GM12878 (cell line): ENCODE results near the gene DRD1. TPM values are rescaled to one million over a fixed set of nuclear protein-coding genes. Genes with fewer than 3 reads are reported as not detected.

Source experiments
- ATAC-seq: fragments of 200-7000 bp; cut with Tn5 transposase; 3 replicates; pipeline ENCODE4 v1.9.1; 2020; ENCODE audit warnings: mild to moderate bottlenecking, moderate library complexity
- BruUV-seq: library from RNA; stranded (reverse); fragments of 400-500 nt; replicated peaks from 2 replicates; lab custom pipeline; 2021; lab: Mats Ljungman, UMichigan
- CTCF ChIA-PET: fragments of 300-600 bp; sonication (Branson Sonifier 250); formaldehyde crosslinking; extraction: SDS; loops from one replicate; lab custom pipeline; 2021; ENCODE audit warnings: inconsistent platforms; lab: Yijun Ruan, JAX
- POLR2A ChIA-PET: fragments of 350-600 bp; formaldehyde crosslinking; extraction: SDS; loops from one replicate; lab custom pipeline; 2021; ENCODE audit warnings: inconsistent platforms; lab: Charles Lee
- RAD21 ChIA-PET: fragments of 300-600 bp; sonication (Branson Sonifier 250); formaldehyde crosslinking; loops from one replicate; lab custom pipeline; 2023; ENCODE audit warnings: antibody characterized with exemption; ENCODE audit not compliant: unreplicated experiment; lab: Charles Lee
- SMC1A ChIA-PET: fragments of 300-600 bp; sonication (Branson Sonifier 250); formaldehyde crosslinking; loops from one replicate; lab custom pipeline; 2023; ENCODE audit not compliant: unreplicated experiment, uncharacterized antibody; lab: Charles Lee
- DNase-seq: peaks from one replicate; pipeline ENCODE4 v3.0.0-alpha.2; 2011; ENCODE audit warnings: low read depth, low spot score
- FAIRE-seq: peaks from 3 replicates; lab custom pipeline; 2011; peaks lifted over from hg19 to GRCh38; lab: Jason Lieb, UNC
- H2AFZ ChIP-seq: 2 replicates; pipeline ENCODE4 v1.6.0; 2011; ENCODE audit warnings: low read depth, low read length, control low read depth; ENCODE audit not compliant: control insufficient read depth
- H3K27ac ChIP-seq: 2 replicates; pipeline ENCODE4 v1.5.1; 2011; ENCODE audit warnings: control low read depth; ENCODE audit not compliant: control insufficient read depth, insufficient read depth
- H3K27me3 ChIP-seq, 2 experiments: replicated peaks in 1 of 2; 2 replicates each; pipeline versions ENCODE4 v1.6.0 to v1.6.1; 2011; ENCODE audit warnings: low read length in 1 of 2; ENCODE audit not compliant: control insufficient read depth in 2 of 2, insufficient read depth in 2 of 2
- H3K36me3 ChIP-seq, 2 experiments: 2 replicates each; pipeline ENCODE4 v1.5.1; 2011; ENCODE audit warnings: low read length in 1 of 2; ENCODE audit not compliant: control insufficient read depth in 2 of 2, insufficient read depth in 2 of 2
- H3K4me1 ChIP-seq: 2 replicates; pipeline ENCODE4 v1.6.1; 2011; ENCODE audit warnings: mild to moderate bottlenecking, low read length, moderate library complexity, mixed read lengths; ENCODE audit not compliant: control insufficient read depth, insufficient read depth
- H3K4me2 ChIP-seq: 2 replicates; pipeline ENCODE4 v1.6.0; 2011; ENCODE audit warnings: control low read depth; ENCODE audit not compliant: control insufficient read depth, insufficient read depth
- H3K4me3 ChIP-seq: fragments of 200-600 bp; sonication (generic); 2 replicates; pipeline ENCODE4 v1.5.1; 2016
- H3K79me2 ChIP-seq: 2 replicates; pipeline ENCODE4 v1.6.0; 2011; ENCODE audit warnings: low read length; ENCODE audit not compliant: control insufficient read depth, insufficient read depth
- H3K9ac ChIP-seq: 2 replicates; pipeline ENCODE4 v1.8.0; 2011; ENCODE audit warnings: low read length, control low read depth, mixed read lengths; ENCODE audit not compliant: control insufficient read depth, insufficient read depth
- H3K9me3 ChIP-seq: replicated peaks from 3 replicates; pipeline ENCODE4 v1.5.1; 2011; ENCODE audit warnings: mild to moderate bottlenecking, low read length; ENCODE audit not compliant: control insufficient read depth, insufficient read depth
- H4K20me1 ChIP-seq: 2 replicates; pipeline ENCODE4 v1.6.0; 2011; ENCODE audit not compliant: control insufficient read depth, insufficient read depth
- CBX5 ChIP-seq: sonication (generic); IDR thresholded peaks from 2 replicates; pipeline ENCODE4 v1.6.1; 2016; ENCODE audit warnings: low read depth, moderate library complexity, mild to moderate bottlenecking, inconsistent platforms
- CHD1 ChIP-seq: IDR thresholded peaks from 2 replicates; pipeline ENCODE4 v1.6.1; 2012; ENCODE audit warnings: low read depth, low read length, improper control_type of control experiment
- CHD2 ChIP-seq: IDR thresholded peaks from 2 replicates; pipeline ENCODE4 v1.6.1; 2011; ENCODE audit warnings: low read depth, low read length, improper control_type of control experiment, borderline replicate concordance
- HDGF ChIP-seq: fragments of 450-650 bp; IDR thresholded peaks from 2 replicates; pipeline ENCODE4 v1.6.1; 2016; ENCODE audit warnings: antibody characterized with exemption
- KLF5 ChIP-seq: fragments of 450-650 bp; IDR thresholded peaks from 2 replicates; pipeline ENCODE4 v1.6.1; 2014; ENCODE audit warnings: mild to moderate bottlenecking; ENCODE audit not compliant: partially characterized antibody
- LARP7 ChIP-seq: fragments of 450-650 bp; IDR thresholded peaks from 2 replicates; pipeline ENCODE4 v1.6.1; 2017; ENCODE audit warnings: mild to moderate bottlenecking
- MTA2 ChIP-seq: fragments of 450-650 bp; IDR thresholded peaks from 2 replicates; pipeline ENCODE4 v1.6.1; 2016; ENCODE audit warnings: low read depth, mild to moderate bottlenecking, moderate library complexity
- NR2C1 ChIP-seq: fragments of 450-650 bp; IDR thresholded peaks from 2 replicates; pipeline ENCODE4 v1.6.1; 2017; ENCODE audit warnings: antibody characterized with exemption, mild to moderate bottlenecking, moderate library complexity
- NR2F1 ChIP-seq: fragments of 450-650 bp; conservative IDR thresholded peaks from 2 replicates; pipeline ENCODE4 v1.6.1; 2017; ENCODE audit warnings: mild to moderate bottlenecking
- NRF1 ChIP-seq: conservative IDR thresholded peaks from 2 replicates; pipeline ENCODE4 v1.6.1; 2011; ENCODE audit warnings: mild to moderate bottlenecking, low read depth, low read length, improper control_type of control experiment
- PAX8 ChIP-seq: fragments of 450-650 bp; IDR thresholded peaks from 2 replicates; pipeline ENCODE4 v1.6.1; 2017; ENCODE audit warnings: mild to moderate bottlenecking, moderate library complexity
- TCF12 ChIP-seq: IDR thresholded peaks from 2 replicates; pipeline ENCODE4 v1.6.1; 2011; ENCODE audit warnings: low read depth, mild to moderate bottlenecking, low read length
- YY1 ChIP-seq: IDR thresholded peaks from 2 replicates; pipeline ENCODE4 v1.6.1; 2011; ENCODE audit warnings: low read depth, mild to moderate bottlenecking, low read length
- ZBTB40 ChIP-seq: fragments of 450-650 bp; IDR thresholded peaks from 2 replicates; pipeline ENCODE4 v1.6.1; 2016; ENCODE audit warnings: mild to moderate bottlenecking, moderate library complexity, borderline replicate concordance
- ZNF24 ChIP-seq: fragments of 450-650 bp; IDR thresholded peaks from 2 replicates; pipeline ENCODE4 v1.6.1; 2017; ENCODE audit warnings: antibody characterized with exemption, mild to moderate bottlenecking
- WGBS: methylation state at CpG from one replicate; pipeline ENCODE4 v1.1.6; 2016; ENCODE audit warnings: low lambda C conversion rate; ENCODE audit not compliant: insufficient replicate concordance, insufficient coverage; ENCODE audit errors: missing lambda C conversion rate; 5-methylcytosine and 5-hydroxymethylcytosine counted together
- in situ Hi-C: fragments of 300-500 bp; cut with MboI; formaldehyde crosslinking; loops from 9 replicates; pipeline ENCODE4 v1.14.3; 2018; ENCODE audit warnings: mixed read lengths
- intact Hi-C: fragments of 100-400 bp; cut with micrococcal nuclease; formaldehyde crosslinking; loops from one replicate; pipeline ENCODE4 v1.14.2; 2022; ENCODE audit not compliant: unreplicated experiment
- polyA plus RNA-seq, 11 experiments: library from polyadenylated mRNA; depleted of rRNA in 4 of 11; unstranded in 6 of 11; stranded (reverse) in 5 of 11; fragments of >200 nt; fragmentation: Nextera tagmentation in 4 of 11; fragmentation: Illumina TruSeq in 1 of 11; extraction: Ambion mirVana in 4 of 11; extraction: Trizol in 1 of 11; gene quantifications; 1 replicate in 1 of 11; 2 replicates in 10 of 11; pipeline versions ENCODE4 v1.2.1 to v1.2.3, GENCODE V29; 2011 to 2016; ENCODE audit warnings: inconsistent platforms in 2 of 11, missing spikeins in 2 of 11, low read depth in 1 of 11
- total RNA-seq, 4 experiments: library from RNA; depleted of rRNA in 3 of 4; stranded (reverse); fragments of >200 nt in 3 of 4; fragmentation: Illumina TruSeq in 1 of 4; extraction: Trizol in 1 of 4; gene quantifications; 2 replicates each; pipeline versions ENCODE4 v1.2.1 to v1.2.3, GENCODE V29; 2013 to 2021

The DRD1 gene
- total and polyA plus RNA-seq, 10 of the 15 experiments (the other 5 are each of a cell fraction or from before 2014, with no cell fraction given), result not detected

GRCh38 chr5:175463641-175464040 lies 19.7 kb upstream of the DRD1 start:
- FAIRE-seq (no peak), DNase-seq (no peak), ATAC-seq (no peak)
- POLR2A ChIA-PET, result interaction anchor here (0.5 kb wide), 1 partner anchor 12 kb away, joined by 3 read pairs; no protein-coding TSS in a partner anchor
- no TSS peak for BruUV-seq
- intact Hi-C loops, result no loop called here
- RAD21 ChIA-PET, result no interaction called here
- Histone ChIP-seq H3K27ac (no peak overlapping the region), H3K79me2 (no peaks in the 10 kb centered on the region), H3K27me3 (no peaks in the 10 kb centered on the region; a peak in 2 of 4 replicates), H3K4me1 (no peaks in the 10 kb centered on the region), H3K9ac (no peak overlapping the region), H3K36me3 (no peaks in the 10 kb centered on the region), H2AFZ (no peak overlapping the region), H3K4me3 (no peak overlapping the region), H4K20me1 (no peaks in the 10 kb centered on the region), H3K9me3 (no peaks in the 10 kb centered on the region), H3K4me2 (no peak overlapping the region)
- CTCF ChIA-PET, result interaction anchor here (0.7 to 2.4 kb wide), 7 partner anchors 17 to 512 kb away, joined by 3 to 11 read pairs (median 4); no protein-coding TSS in a partner anchor
- no peak for TF ChIP-seq CHD2
- no peak for TF ChIP-seq TCF12
- TF ChIP-seq ZBTB40, result no peak
- TF ChIP-seq LARP7, result no peak
- no peak for TF ChIP-seq NR2F1
- TF ChIP-seq MTA2, result no peak
- TF ChIP-seq CBX5, result no peak
- TF ChIP-seq ZNF24, result no peak
- TF ChIP-seq CHD1, result no peak
- TF ChIP-seq HDGF, result no peak
- no peak for TF ChIP-seq NRF1
- TF ChIP-seq PAX8, result no peak
- no peak for TF ChIP-seq NR2C1
- no peak for TF ChIP-seq KLF5
- TF ChIP-seq YY1, result no peak
- 4% methylated on average over 3 of the region's 3 CpGs for WGBS
- SMC1A ChIA-PET, result interaction anchor here (1.1 kb wide), 1 partner anchor 17 kb away, joined by 3 read pairs; no protein-coding TSS in a partner anchor
- in situ Hi-C loops, result no loop called here
